Smooth muscle cell (in vitro differentiated cells): ENCODE data around the gene PTPRD. TPM values are rescaled to one million over a fixed set of nuclear protein-coding genes. Genes with fewer than 3 reads are reported as not detected.

Experiments used
- DNase-seq: peaks from one replicate; lab custom pipeline; 2025; ENCODE audit not compliant: unreplicated experiment; lab: John Stamatoyannopoulos, UW
- H2AFZ ChIP-seq: fragments of 200-600 bp; sonication (generic); 2 replicates; pipeline ENCODE4 v1.6.0; 2016; ENCODE audit warnings: antibody characterized with exemption, low read depth, mild to moderate bottlenecking
- H3F3A ChIP-seq: fragments of 200-600 bp; sonication (generic); 2 replicates; pipeline ENCODE4 v1.6.0; 2017; ENCODE audit warnings: antibody characterized with exemption, low read depth
- H3K27ac ChIP-seq: fragments of 200-600 bp; sonication (generic); 2 replicates; pipeline ENCODE4 v1.5.1; 2016; ENCODE audit warnings: low read depth, mild to moderate bottlenecking
- H3K27me3 ChIP-seq: fragments of 200-600 bp; sonication (generic); 2 replicates; pipeline ENCODE4 v1.6.1; 2016; ENCODE audit warnings: low read depth, mild to moderate bottlenecking
- H3K36me3 ChIP-seq: fragments of 200-600 bp; sonication (generic); 2 replicates; pipeline ENCODE4 v1.5.1; 2016; ENCODE audit warnings: low read depth
- H3K4me1 ChIP-seq: fragments of 200-600 bp; sonication (generic); 2 replicates; pipeline ENCODE4 v1.5.1; 2016; ENCODE audit warnings: low read depth
- H3K4me2 ChIP-seq: fragments of 200-600 bp; sonication (generic); 2 replicates; pipeline ENCODE4 v1.6.0; 2016; ENCODE audit warnings: mild to moderate bottlenecking
- H3K4me3 ChIP-seq: fragments of 200-600 bp; sonication (generic); 2 replicates; pipeline ENCODE4 v1.5.1; 2016; ENCODE audit warnings: mild to moderate bottlenecking
- H3K79me2 ChIP-seq: fragments of 200-600 bp; sonication (generic); 2 replicates; pipeline ENCODE4 v1.6.0; 2016; ENCODE audit warnings: low read depth, mild to moderate bottlenecking
- H3K9ac ChIP-seq: fragments of 200-600 bp; sonication (generic); 2 replicates; pipeline ENCODE4 v1.6.0; 2016; ENCODE audit warnings: low read depth
- H3K9me3 ChIP-seq: fragments of 200-600 bp; sonication (generic); replicated peaks from 2 replicates; pipeline ENCODE4 v1.5.1; 2016; ENCODE audit warnings: low read depth
- H4K20me1 ChIP-seq: fragments of 200-600 bp; sonication (generic); 2 replicates; pipeline ENCODE4 v1.6.0; 2016; ENCODE audit warnings: low read depth
- CTCF ChIP-seq: fragments of 200-600 bp; sonication (generic); IDR thresholded peaks from 2 replicates; pipeline ENCODE4 v1.5.1; 2017; ENCODE audit warnings: borderline replicate concordance, mild to moderate bottlenecking, antibody characterized with exemption; ENCODE audit not compliant: insufficient read depth, poor library complexity, severe bottlenecking
- WGBS: methylation state at CpG from one replicate; pipeline ENCODE4 v1.1.7; 2016; ENCODE audit warnings: low lambda C conversion rate; 5-methylcytosine and 5-hydroxymethylcytosine counted together
- polyA plus RNA-seq: library from polyadenylated mRNA; unstranded; fragments of >200 nt; fragmentation: Nextera tagmentation; extraction: Ambion mirVana; gene quantifications from 2 replicates; pipeline ENCODE4 v1.2.1, GENCODE V29; 2016
- total RNA-seq: library from RNA; depleted of rRNA; stranded (reverse); fragments of >200 nt; gene quantifications from 2 replicates; pipeline ENCODE4 v1.2.3, GENCODE V29; 2014

PTPRD gene
- total and polyA plus RNA-seq, 2 experiments from 2014 or later, result 6.5 to 61.0 TPM

GRCh38 chr9:8778356-8778755 lies 1834.4 kb downstream of the PTPRD start:
- H3K9me3 ChIP-seq, result no peaks in the 10 kb centered on the region
- H3K9ac ChIP-seq, result peak overlapping the region; percentile 13
- no peak for TF ChIP-seq CTCF
- H3K4me2 ChIP-seq, result peak overlapping the region; percentile 76
- WGBS, result 31% methylated on average over 6 of the region's 6 CpGs
- no peaks in the 10 kb centered on the region for H3F3A ChIP-seq
- H3K4me3 ChIP-seq, result peak overlapping the region; percentile 9
- peaks cover 5% of the 10 kb centered on the region for H3K79me2 ChIP-seq
- no peaks in the 10 kb centered on the region for H3K27me3 ChIP-seq
- no peak for DNase-seq
- H3K4me1 ChIP-seq, result peaks cover 34% of the 10 kb centered on the region
- no peaks in the 10 kb centered on the region for H3K36me3 ChIP-seq
- peak overlapping the region; percentile 74 for H2AFZ ChIP-seq
- H4K20me1 ChIP-seq, result no peaks in the 10 kb centered on the region
- H3K27ac ChIP-seq, result peak overlapping the region; percentile 12

GRCh38 chr9:8772302-8772701 lies 1840.5 kb downstream of the PTPRD start:
- H3K79me2 ChIP-seq, result no peaks in the 10 kb centered on the region
- H3K9me3 ChIP-seq, result no peaks in the 10 kb centered on the region
- TF ChIP-seq CTCF, result no peak
- no peaks in the 10 kb centered on the region for H3K4me1 ChIP-seq
- no peaks in the 10 kb centered on the region for H3F3A ChIP-seq
- no peaks in the 10 kb centered on the region for H3K27me3 ChIP-seq
- no peak overlapping the region for H3K4me2 ChIP-seq
- DNase-seq, result no peak
- H3K4me3 ChIP-seq, result no peak overlapping the region
- WGBS, result 100% methylated on average over 1 of the region's 1 CpG
- H3K27ac ChIP-seq, result no peak overlapping the region
- no peak overlapping the region for H3K9ac ChIP-seq
- no peaks in the 10 kb centered on the region for H4K20me1 ChIP-seq
- no peaks in the 10 kb centered on the region for H3K36me3 ChIP-seq
- no peak overlapping the region for H2AFZ ChIP-seq

- no peak overlapping the region for H3K4me3 ChIP-seq
- no peak overlapping the region for H2AFZ ChIP-seq
- no peak for TF ChIP-seq CTCF
- no peaks in the 10 kb centered on the region for H3K79me2 ChIP-seq
- no peak overlapping the region for H3K4me2 ChIP-seq
- H3K27ac ChIP-seq, result no peak overlapping the region
- 84% methylated on average over 4 of the region's 4 CpGs for WGBS
- no peaks in the 10 kb centered on the region for H3K4me1 ChIP-seq
- no peaks in the 10 kb centered on the region for H3K27me3 ChIP-seq
- no peak overlapping the region for H3K9ac ChIP-seq
- H3F3A ChIP-seq, result no peaks in the 10 kb centered on the region
- DNase-seq, result no peak
- no peaks in the 10 kb centered on the region for H4K20me1 ChIP-seq
- no peaks in the 10 kb centered on the region for H3K9me3 ChIP-seq
- H3K36me3 ChIP-seq, result no peaks in the 10 kb centered on the region
These were observed 1843.6 kb downstream of the PTPRD start for GRCh38 chr9:8769153-8769552.

- Histone ChIP-seq H3K27ac (no peak overlapping the region), H3K4me2 (no peak overlapping the region), H3K4me1 (peaks cover 2% of the 10 kb centered on the region), H3K79me2 (no peaks in the 10 kb centered on the region), H3F3A (peaks cover 2% of the 10 kb centered on the region), H2AFZ (no peak overlapping the region), H3K27me3 (no peaks in the 10 kb centered on the region), H3K9me3 (no peaks in the 10 kb centered on the region), H4K20me1 (no peaks in the 10 kb centered on the region), H3K9ac (no peak overlapping the region), H3K36me3 (no peaks in the 10 kb centered on the region), H3K4me3 (no peak overlapping the region)
- no peak for TF ChIP-seq CTCF
- WGBS, result 89% methylated on average over 3 of the region's 3 CpGs
- no peak for DNase-seq
These were observed 1846.7 kb downstream of the PTPRD start for GRCh38 chr9:8766096-8766495.
